OCI-LY7 (cell line): ENCODE data around the gene OGA. TPM values are rescaled to one million over a fixed set of nuclear protein-coding genes. Genes with fewer than 3 reads are reported as not detected.

ENCODE experiments used
- BruUV-seq: library from RNA; stranded (reverse); fragments of 400-500 nt; replicated peaks from 2 replicates; lab custom pipeline; 2021; lab: Mats Ljungman, UMichigan
- CTCF ChIA-PET: fragments of 300-600 bp; sonication (Branson Sonifier 250); formaldehyde crosslinking; loops from one replicate; lab custom pipeline; 2022; ENCODE audit warnings: antibody characterized with exemption; ENCODE audit not compliant: unreplicated experiment; lab: Charles Lee
- POLR2A ChIA-PET: fragments of 300-600 bp; sonication (Branson Sonifier 250); formaldehyde crosslinking; loops from one replicate; lab custom pipeline; 2022; ENCODE audit warnings: antibody characterized with exemption; lab: Charles Lee
- DNase-seq: peaks from one replicate; pipeline ENCODE4 v3.0.0-alpha.2; 2015; ENCODE audit warnings: low spot score
- H2AFZ ChIP-seq: fragments of 200-600 bp; sonication (generic), shearing (Covaris generic); 2 replicates; pipeline ENCODE4 v1.6.1; 2014; ENCODE audit warnings: mild to moderate bottlenecking, antibody characterized with exemption, low read length, moderate library complexity
- H3K27ac ChIP-seq: fragments of 200-600 bp; sonication (generic); 2 replicates; pipeline ENCODE4 v1.5.1; 2014; ENCODE audit warnings: mixed run types, low read depth, mild to moderate bottlenecking, moderate library complexity, low read length, inconsistent platforms; ENCODE audit not compliant: poor library complexity, severe bottlenecking
- H3K36me3 ChIP-seq: fragments of 200-600 bp; sonication (generic); 2 replicates; pipeline ENCODE4 v1.6.1; 2014; ENCODE audit warnings: mild to moderate bottlenecking, antibody characterized with exemption, low read length, moderate library complexity, mixed read lengths; ENCODE audit not compliant: insufficient read depth
- H3K4me1 ChIP-seq: fragments of 200-600 bp; sonication (generic); 2 replicates; pipeline ENCODE4 v1.5.1; 2014; ENCODE audit warnings: mild to moderate bottlenecking, low read length; ENCODE audit not compliant: insufficient read depth, poor library complexity, severe bottlenecking
- H3K4me2 ChIP-seq: fragments of 200-600 bp; sonication (generic); 2 replicates; pipeline ENCODE4 v1.6.1; 2014; ENCODE audit warnings: mild to moderate bottlenecking, low read length
- H3K4me3 ChIP-seq: fragments of 200-600 bp; sonication (generic); 2 replicates; pipeline ENCODE4 v1.5.1; 2014; ENCODE audit warnings: mild to moderate bottlenecking, low read depth, low read length; ENCODE audit not compliant: poor library complexity, severe bottlenecking
- H3K79me2 ChIP-seq: fragments of 200-600 bp; sonication (generic); 2 replicates; pipeline ENCODE4 v1.6.1; 2016; ENCODE audit warnings: low read depth, mild to moderate bottlenecking, low read length, moderate library complexity, mixed read lengths; ENCODE audit not compliant: insufficient read depth
- H3K9me2 ChIP-seq: fragments of 200-600 bp; sonication (generic); 2 replicates; pipeline ENCODE4 v1.6.1; 2016; ENCODE audit warnings: mild to moderate bottlenecking, low read length, mixed read lengths; ENCODE audit not compliant: insufficient read depth
- H3K9me3 ChIP-seq: fragments of 200-600 bp; sonication (generic); 2 replicates; pipeline ENCODE4 v1.6.1; 2014; ENCODE audit warnings: mild to moderate bottlenecking, mixed run types, low read length, mixed read lengths
- H4K20me1 ChIP-seq: fragments of 200-600 bp; sonication (generic); 2 replicates; pipeline ENCODE4 v1.6.1; 2014; ENCODE audit warnings: mild to moderate bottlenecking, antibody characterized with exemption, low read length, moderate library complexity, mixed read lengths; ENCODE audit not compliant: insufficient read depth
- CTCF ChIP-seq: fragments of 200-600 bp; sonication (generic); conservative IDR thresholded peaks from 2 replicates; pipeline ENCODE4 v1.5.1; 2014; ENCODE audit warnings: mild to moderate bottlenecking, antibody characterized with exemption, low read length, moderate library complexity, mixed read lengths
- EZH2phosphoT487 ChIP-seq: fragments of 200-600 bp; sonication (generic); IDR thresholded peaks from 2 replicates; pipeline ENCODE4 v1.6.1; 2018; ENCODE audit warnings: low read depth, borderline replicate concordance, mild to moderate bottlenecking, mixed run types, antibody characterized with exemption, low read length, moderate library complexity, mixed read lengths
- intact Hi-C: fragments of 100-400 bp; cut with micrococcal nuclease; formaldehyde crosslinking; loops from one replicate; pipeline ENCODE4 v1.10.0; 2022; ENCODE audit not compliant: unreplicated experiment
- total RNA-seq, 2 experiments: library from RNA; depleted of rRNA in 1 of 2; stranded (reverse); fragments of >200 nt in 1 of 2; shearing (Covaris generic) in 1 of 2; gene quantifications; 2 replicates each; pipeline ENCODE4 v1.2.3, GENCODE V29; 2014 to 2022

Gene OGA
- total RNA-seq, 2 experiments from 2014 or later, result 65.5 to 109 TPM

- intact Hi-C loops, result no loop called here
- H3K36me3 ChIP-seq, result 0 out of 2 replicates have a peak, but pooled peaks cover 14% of the 10 kb centered on the region
- DNase-seq, result no peak
- H3K79me2 ChIP-seq, result no peaks in the 10 kb centered on the region
- TF ChIP-seq CTCF (no peak), EZH2phosphoT487 (no peak)
- H2AFZ ChIP-seq, result no peak overlapping the region
- POLR2A ChIA-PET, result interaction anchor here (0.6 kb wide), 1 partner anchor 361 kb away, joined by 3 read pairs; no protein-coding TSS in a partner anchor
- no peaks in the 10 kb centered on the region for H4K20me1 ChIP-seq
- H3K27ac ChIP-seq, result no peak overlapping the region
- H3K9me3 ChIP-seq, result peaks cover 7% of the 10 kb centered on the region; the same call in 1 of the 2 replicates
- no peak overlapping the region for H3K4me3 ChIP-seq
- H3K4me1 ChIP-seq, result peaks cover 9% of the 10 kb centered on the region
- no peak overlapping the region for H3K4me2 ChIP-seq
- CTCF ChIA-PET, result no interaction called here
- no peaks in the 10 kb centered on the region for H3K9me2 ChIP-seq
- no TSS peak for BruUV-seq
These were observed 41.3 kb upstream of the OGA start for GRCh38 chr10:101859530-101859929.

GRCh38 chr10:101858723-101859500, 40.7 kb upstream of the OGA start:
- CTCF ChIA-PET, result interaction anchor here (1.0 kb wide), 1 partner anchor 21 kb away, joined by 3 read pairs; no protein-coding TSS in a partner anchor
- no TSS peak for BruUV-seq
- intact Hi-C loops, result no loop called here
- 0 out of 2 replicates have a peak, but pooled peaks cover 14% of the 10 kb centered on the region for H3K36me3 ChIP-seq
- no peak overlapping the region for H3K4me2 ChIP-seq
- no peaks in the 10 kb centered on the region for H4K20me1 ChIP-seq
- H3K27ac ChIP-seq, result no peak overlapping the region
- TF ChIP-seq CTCF, result no peak
- TF ChIP-seq EZH2phosphoT487, result no peak
- POLR2A ChIA-PET, result interaction anchor here (0.6 to 1.1 kb wide), 4 partner anchors 17 to 139 kb away, joined by 3 to 6 read pairs (median 4); no protein-coding TSS in a partner anchor
- no peaks in the 10 kb centered on the region for H3K9me2 ChIP-seq
- peaks cover 9% of the 10 kb centered on the region for H3K4me1 ChIP-seq
- H3K9me3 ChIP-seq, result peaks cover 7% of the 10 kb centered on the region; the same call in 1 of the 2 replicates
- H2AFZ ChIP-seq, result no peak overlapping the region
- no peak for DNase-seq
- no peaks in the 10 kb centered on the region for H3K79me2 ChIP-seq
- no peak overlapping the region for H3K4me3 ChIP-seq
